Transverse colon (tissue), 4 donors: Measurements from ENCODE around the gene PMIS2. TPM values are rescaled to one million over a fixed set of nuclear protein-coding genes. Genes with fewer than 3 reads are reported as not detected.

ENCODE experiments used
- DNase-seq: peaks from one replicate; pipeline ENCODE4 v3.0.0-alpha.2; 2019
- H3K27ac ChIP-seq, 4 donors: fragments of 200-600 bp; sonication (generic); 2 replicates each; pipeline ENCODE4 v1.5.1; 2016 to 2018; ENCODE audit warnings: inconsistent platforms in 4 of 4
- H3K27me3 ChIP-seq: fragments of 200-600 bp; sonication (generic); 2 replicates; pipeline ENCODE4 v1.5.1; 2017; ENCODE audit warnings: inconsistent platforms
- H3K36me3 ChIP-seq, 4 donors: fragments of 200-600 bp; sonication (generic); 2 replicates each; pipeline ENCODE4 v1.5.1; 2017 to 2019; ENCODE audit warnings: inconsistent platforms in 4 of 4
- H3K4me1 ChIP-seq, 4 donors: fragments of 200-600 bp; sonication (generic); 2 replicates each; pipeline ENCODE4 v1.5.1; 2017 to 2020; ENCODE audit warnings: inconsistent platforms in 4 of 4
- H3K4me3 ChIP-seq, 4 donors: fragments of 200-600 bp; sonication (generic); 1 replicate in 1 of 4; 2 replicates in 3 of 4; pipeline versions ENCODE4 v1.5.1 to v1.6.1; 2017 to 2019; ENCODE audit warnings: inconsistent platforms in 4 of 4
- H3K9me3 ChIP-seq, 2 donors: fragments of 200-600 bp; sonication (generic); 2 replicates each; pipeline ENCODE4 v1.5.1; 2017 to 2019; ENCODE audit warnings: inconsistent platforms in 2 of 2
- CTCF ChIP-seq, 5 experiments: fragments of 200-600 bp in 3 of 5; fragments of 450-650 bp in 2 of 5; sonication (generic) in 3 of 5; IDR thresholded peaks; 1 replicate in 2 of 5; 2 replicates in 3 of 5; pipeline ENCODE4 v1.5.1; 2016 to 2017; ENCODE audit warnings: antibody characterized with exemption in 5 of 5, inconsistent platforms in 3 of 5, mild to moderate bottlenecking in 2 of 5, moderate library complexity in 1 of 5
- EP300 ChIP-seq: sonication (generic); formaldehyde crosslinking; IDR thresholded peaks from one replicate; pipeline ENCODE4 v1.6.1; 2017; ENCODE audit warnings: antibody characterized with exemption, low read depth
- POLR2A ChIP-seq: fragments of 450-650 bp; IDR thresholded peaks from one replicate; pipeline ENCODE4 v1.6.1; 2016; ENCODE audit warnings: antibody characterized with exemption, mild to moderate bottlenecking, moderate library complexity
- POLR2AphosphoS5 ChIP-seq, 3 donors: sonication (generic); formaldehyde crosslinking; IDR thresholded peaks; one replicate each; pipeline ENCODE4 v1.6.1; 2016; ENCODE audit warnings: antibody characterized with exemption in 3 of 3
- WGBS, 2 donors: methylation state at CpG; one replicate each; pipeline ENCODE4 v1.1.5; 2018; ENCODE audit warnings: low coverage in 1 of 2; 5-methylcytosine and 5-hydroxymethylcytosine counted together
- in situ Hi-C, 4 donors: fragments of 200-750 bp; cut with MboI; loops; one replicate each; pipeline versions ENCODE4 v1.15.0 to v1.15.1; 2017; ENCODE audit warnings: low sequenced_read_pairs in 3 of 4, low pct_ligation_motif_present in 1 of 4, low pct_unique_long_range_greater_than_20kb in 1 of 4
- intact Hi-C: fragments of 100-400 bp; cut with DNase I; formaldehyde crosslinking; loops from one replicate; pipeline ENCODE4 v1.15.1; 2023; ENCODE audit warnings: low total_unique reads
- total RNA-seq, 4 donors: library from RNA; depleted of rRNA; stranded (reverse); fragments of >200 nt; gene quantifications; one replicate each; pipeline ENCODE4 v1.1.0, GENCODE V29; 2016

Gene PMIS2
- total RNA-seq, 4 donors from 2014 or later = not detected

- no peaks in the 10 kb centered on the region for H3K9me3 ChIP-seq
- no peaks in the 10 kb centered on the region for H3K36me3 ChIP-seq
- peaks cover 4% of the 10 kb centered on the region for H3K27me3 ChIP-seq
- TF ChIP-seq POLR2AphosphoS5 (IDR thresholded peaks at IDR 0.05) (no peak), EP300 (no peak), POLR2A (no peak), CTCF (IDR thresholded peaks at IDR 0.05) (no peak)
- no peak overlapping the region for H3K4me3 ChIP-seq
- no peak for DNase-seq
- intact Hi-C loops (no loop called here), in situ Hi-C loops (no loop called here)
- no peaks in the 10 kb centered on the region for H3K4me1 ChIP-seq
- no peak overlapping the region for H3K27ac ChIP-seq
- 76 to 78% methylated on average over 3 to 7 of the region's 7 CpGs for WGBS, 2 donors
Observed at GRCh38 chr19:35566738-35567137, 19.2 kb upstream of the PMIS2 start.

GRCh38 chr19:35569281-35569781 is 16.6 kb upstream of the PMIS2 start:
- in situ Hi-C loops (no loop called here), intact Hi-C loops (no loop called here)
- Histone ChIP-seq H3K36me3 (no peaks in the 10 kb centered on the region), H3K27ac (no peak overlapping the region), H3K4me3 (no peak overlapping the region), H3K9me3 (no peaks in the 10 kb centered on the region), H3K4me1 (no peaks in the 10 kb centered on the region), H3K27me3 (no peaks in the 10 kb centered on the region)
- DNase-seq = no peak
- TF ChIP-seq CTCF (IDR thresholded peaks at IDR 0.05) = no peak
- TF ChIP-seq POLR2AphosphoS5 (IDR thresholded peaks at IDR 0.05) = no peak
- no peak for TF ChIP-seq EP300
- no peak for TF ChIP-seq POLR2A
- 20 to 38% methylated on average over 1 to 5 of the region's 5 CpGs for WGBS, 2 donors

GRCh38 chr19:35571406-35571965 is 14.5 kb upstream of the PMIS2 start:
- Histone ChIP-seq H3K9me3 (peaks cover 10% of the 10 kb centered on the region in 2 donors), H3K4me3 (no peak overlapping the region), H3K27ac (no peak overlapping the region), H3K27me3 (no peaks in the 10 kb centered on the region), H3K4me1 (no peaks in the 10 kb centered on the region), H3K36me3 (no peaks in the 10 kb centered on the region)
- 71% methylated on average over 1 of the region's 1 CpG; no CpG with 5 or more reads in 1 of the 2 donors for WGBS, 2 donors
- in situ Hi-C loops (no loop called here), intact Hi-C loops (no loop called here)
- DNase-seq = no peak
- TF ChIP-seq POLR2AphosphoS5 (IDR thresholded peaks at IDR 0.05) (no peak), EP300 (no peak), CTCF (IDR thresholded peaks at IDR 0.05) (no peak), POLR2A (no peak)

GRCh38 chr19:35577918-35578317 is 8.1 kb upstream of the PMIS2 start:
- no peak overlapping the region for H3K27ac ChIP-seq
- H3K4me3 ChIP-seq = no peak overlapping the region
- 71 to 82% methylated on average over 1 of the region's 1 CpG for WGBS, 2 donors
- no peaks in the 10 kb centered on the region for H3K4me1 ChIP-seq
- peaks cover 10 to 16% of the 10 kb centered on the region in 2 donors for H3K9me3 ChIP-seq
- TF ChIP-seq CTCF (IDR thresholded peaks at IDR 0.05) (no peak), POLR2A (no peak), POLR2AphosphoS5 (IDR thresholded peaks at IDR 0.05) (no peak), EP300 (no peak)
- no peaks in the 10 kb centered on the region for H3K27me3 ChIP-seq
- DNase-seq = no peak
- in situ Hi-C loops (no loop called here), intact Hi-C loops (loop anchor here (1.0 kb wide), 1 partner anchor 13 kb away; no protein-coding TSS in a partner anchor)
- no peaks in the 10 kb centered on the region for H3K36me3 ChIP-seq
